OCI-LY3 (cell line): Measurements from ENCODE around the gene ZNF488.

Source experiments
- H2AFZ ChIP-seq: fragments of 200-600, 300-600 bp; shearing (Covaris generic); 2 replicates; pipeline ENCODE4 v1.6.0; 2014; ENCODE audit warnings: antibody characterized with exemption, low read depth, low read length
- H3K27ac ChIP-seq: fragments of 200-600, 300-600 bp; sonication (generic); 2 replicates; pipeline ENCODE4 v1.5.1; 2014; ENCODE audit warnings: mild to moderate bottlenecking, low read length, moderate library complexity, mixed read lengths
- H3K27me3 ChIP-seq: fragments of 200-600, 300-600 bp; sonication (generic); 2 replicates; pipeline ENCODE4 v1.6.1; 2014; ENCODE audit warnings: low read depth, low read length, mixed read lengths
- H3K36me3 ChIP-seq: fragments of 200-600, 300-600 bp; sonication (generic); replicated peaks from 2 replicates; pipeline ENCODE3; 2014; ENCODE audit warnings: low read depth, low read length, mixed read lengths
- H3K4me1 ChIP-seq: fragments of 300-600, 200-600 bp; sonication (generic); 2 replicates; pipeline ENCODE4 v1.6.1; 2014; ENCODE audit warnings: low read length, mixed read lengths
- H3K4me2 ChIP-seq: fragments of 200-600, 300-600 bp; sonication (generic); 2 replicates; pipeline ENCODE4 v1.6.1; 2014; ENCODE audit warnings: low read length, mixed read lengths
- H3K4me3 ChIP-seq: fragments of 300-600, 200-600 bp; sonication (generic); 2 replicates; pipeline ENCODE4 v1.5.1; 2014; ENCODE audit warnings: antibody characterized with exemption, mild to moderate bottlenecking, low read length, moderate library complexity
- H3K79me2 ChIP-seq: fragments of 300-600, 200-600 bp; shearing (Covaris generic); 2 replicates; pipeline ENCODE4 v1.6.1; 2014; ENCODE audit warnings: mild to moderate bottlenecking, low read length, mixed read lengths
- H3K9ac ChIP-seq: fragments of 300-600, 200-600 bp; shearing (Covaris generic); 2 replicates; pipeline ENCODE4 v1.6.0; 2014; ENCODE audit warnings: mild to moderate bottlenecking, low read length, moderate library complexity
- H3K9me3 ChIP-seq: fragments of 200-600, 300-600 bp; shearing (Covaris generic); 2 replicates; pipeline ENCODE4 v1.6.1; 2014; ENCODE audit warnings: low read length, mixed read lengths; ENCODE audit not compliant: insufficient read depth
- H4K20me1 ChIP-seq: fragments of 200-600, 300-600 bp; sonication (generic); 2 replicates; pipeline ENCODE4 v1.6.1; 2016; ENCODE audit warnings: low read length, mixed read lengths; ENCODE audit not compliant: insufficient read depth
- EZH2phosphoT487 ChIP-seq: fragments of 200-600 bp; shearing (Covaris generic); IDR thresholded peaks from 2 replicates; pipeline ENCODE4 v1.6.1; 2018; ENCODE audit warnings: antibody characterized with exemption, mixed run types, low read depth
- TF ChIP-seq, protein P1 (sequence below): fragments of 200-600, 300-600 bp; sonication (generic); IDR thresholded peaks from 2 replicates; pipeline ENCODE4 v1.5.1; 2014; ENCODE audit warnings: antibody characterized with exemption, low read length, low read depth

Gene ZNF488

DNA sequence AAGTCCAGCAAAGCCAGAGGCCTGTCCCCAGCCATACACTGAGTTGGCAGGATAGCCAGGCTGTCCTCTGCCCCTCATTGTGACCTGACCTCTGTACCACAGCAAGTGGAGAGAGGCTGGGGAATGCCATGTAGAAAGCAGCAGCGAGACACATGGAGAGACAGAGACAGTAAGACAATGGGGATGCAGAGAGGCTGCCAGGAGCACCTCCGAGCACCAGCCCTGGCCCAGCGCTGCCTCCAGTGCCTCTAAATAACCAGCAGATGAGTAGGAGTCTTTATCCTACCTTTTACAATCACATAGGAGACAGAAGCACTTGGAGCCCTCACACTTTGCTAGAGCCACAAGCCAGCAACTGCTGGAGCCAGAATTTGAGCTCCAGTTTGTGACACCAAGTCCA lies 53.7 kb downstream of the ZNF488 start:
- no peak overlapping the region for H3K9ac ChIP-seq
- H4K20me1 ChIP-seq = no peaks in the 10 kb centered on the region
- H2AFZ ChIP-seq = no peak overlapping the region
- no peak overlapping the region for H3K4me2 ChIP-seq
- no peaks in the 10 kb centered on the region for H3K36me3 ChIP-seq
- no peaks in the 10 kb centered on the region for H3K79me2 ChIP-seq
- H3K27me3 ChIP-seq = no peaks in the 10 kb centered on the region; the same call in 1 of the 2 replicates
- no peak overlapping the region for H3K27ac ChIP-seq
- no peak overlapping the region for H3K4me3 ChIP-seq
- H3K9me3 ChIP-seq = no peaks in the 10 kb centered on the region
- no peak for TF ChIP-seq EZH2phosphoT487
- TF ChIP-seq, protein P1, sequence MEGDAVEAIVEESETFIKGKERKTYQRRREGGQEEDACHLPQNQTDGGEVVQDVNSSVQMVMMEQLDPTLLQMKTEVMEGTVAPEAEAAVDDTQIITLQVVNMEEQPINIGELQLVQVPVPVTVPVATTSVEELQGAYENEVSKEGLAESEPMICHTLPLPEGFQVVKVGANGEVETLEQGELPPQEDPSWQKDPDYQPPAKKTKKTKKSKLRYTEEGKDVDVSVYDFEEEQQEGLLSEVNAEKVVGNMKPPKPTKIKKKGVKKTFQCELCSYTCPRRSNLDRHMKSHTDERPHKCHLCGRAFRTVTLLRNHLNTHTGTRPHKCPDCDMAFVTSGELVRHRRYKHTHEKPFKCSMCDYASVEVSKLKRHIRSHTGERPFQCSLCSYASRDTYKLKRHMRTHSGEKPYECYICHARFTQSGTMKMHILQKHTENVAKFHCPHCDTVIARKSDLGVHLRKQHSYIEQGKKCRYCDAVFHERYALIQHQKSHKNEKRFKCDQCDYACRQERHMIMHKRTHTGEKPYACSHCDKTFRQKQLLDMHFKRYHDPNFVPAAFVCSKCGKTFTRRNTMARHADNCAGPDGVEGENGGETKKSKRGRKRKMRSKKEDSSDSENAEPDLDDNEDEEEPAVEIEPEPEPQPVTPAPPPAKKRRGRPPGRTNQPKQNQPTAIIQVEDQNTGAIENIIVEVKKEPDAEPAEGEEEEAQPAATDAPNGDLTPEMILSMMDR = no peak
- H3K4me1 ChIP-seq = no peaks in the 10 kb centered on the region

GRCh38 chr10:47329855-47330254 lies 54.2 kb downstream of the ZNF488 start:
- H2AFZ ChIP-seq = no peak overlapping the region
- no peak overlapping the region for H3K4me3 ChIP-seq
- no peak overlapping the region for H3K27ac ChIP-seq
- no peaks in the 10 kb centered on the region for H3K36me3 ChIP-seq
- no peaks in the 10 kb centered on the region for H3K79me2 ChIP-seq
- no peak for TF ChIP-seq EZH2phosphoT487
- TF ChIP-seq, protein P1 = no peak
- no peaks in the 10 kb centered on the region; the same call in 1 of the 2 replicates for H3K27me3 ChIP-seq
- H3K4me2 ChIP-seq = no peak overlapping the region
- no peaks in the 10 kb centered on the region for H3K9me3 ChIP-seq
- H3K9ac ChIP-seq = no peak overlapping the region
- no peaks in the 10 kb centered on the region for H3K4me1 ChIP-seq
- no peaks in the 10 kb centered on the region for H4K20me1 ChIP-seq

- no peaks in the 10 kb centered on the region for H4K20me1 ChIP-seq
- H3K27me3 ChIP-seq = no peaks in the 10 kb centered on the region
- H3K27ac ChIP-seq = no peak overlapping the region
- no peaks in the 10 kb centered on the region for H3K9me3 ChIP-seq
- no peaks in the 10 kb centered on the region for H3K4me1 ChIP-seq
- TF ChIP-seq, protein P1 = no peak
- TF ChIP-seq EZH2phosphoT487 = no peak
- H2AFZ ChIP-seq = no peak overlapping the region
- no peak overlapping the region for H3K9ac ChIP-seq
- H3K4me2 ChIP-seq = no peak overlapping the region
- H3K4me3 ChIP-seq = no peak overlapping the region
- no peaks in the 10 kb centered on the region for H3K36me3 ChIP-seq
- no peaks in the 10 kb centered on the region for H3K79me2 ChIP-seq
Observed at GRCh38 chr10:47326927-47327330, 57.2 kb downstream of the ZNF488 start.

- Histone ChIP-seq H3K79me2 (no peaks in the 10 kb centered on the region), H2AFZ (no peak overlapping the region), H3K27ac (no peak overlapping the region), H4K20me1 (no peaks in the 10 kb centered on the region), H3K4me3 (no peak overlapping the region), H3K9me3 (no peaks in the 10 kb centered on the region), H3K27me3 (no peaks in the 10 kb centered on the region), H3K36me3 (no peaks in the 10 kb centered on the region), H3K4me2 (no peak overlapping the region), H3K9ac (no peak overlapping the region), H3K4me1 (no peaks in the 10 kb centered on the region)
- no peak for TF ChIP-seq EZH2phosphoT487
- TF ChIP-seq, protein P1 = no peak
Observed at GRCh38 chr10:47326306-47326926, 57.7 kb downstream of the ZNF488 start.
